Measurements from ENCODE around the gene MARK3. TPM values are rescaled to one million over a fixed set of nuclear protein-coding genes. Genes with fewer than 3 reads are reported as not detected.

MARK3 gene
- total RNA-seq, 2 donors from 2014 or later, result 87.2 to 147 TPM

DNA sequence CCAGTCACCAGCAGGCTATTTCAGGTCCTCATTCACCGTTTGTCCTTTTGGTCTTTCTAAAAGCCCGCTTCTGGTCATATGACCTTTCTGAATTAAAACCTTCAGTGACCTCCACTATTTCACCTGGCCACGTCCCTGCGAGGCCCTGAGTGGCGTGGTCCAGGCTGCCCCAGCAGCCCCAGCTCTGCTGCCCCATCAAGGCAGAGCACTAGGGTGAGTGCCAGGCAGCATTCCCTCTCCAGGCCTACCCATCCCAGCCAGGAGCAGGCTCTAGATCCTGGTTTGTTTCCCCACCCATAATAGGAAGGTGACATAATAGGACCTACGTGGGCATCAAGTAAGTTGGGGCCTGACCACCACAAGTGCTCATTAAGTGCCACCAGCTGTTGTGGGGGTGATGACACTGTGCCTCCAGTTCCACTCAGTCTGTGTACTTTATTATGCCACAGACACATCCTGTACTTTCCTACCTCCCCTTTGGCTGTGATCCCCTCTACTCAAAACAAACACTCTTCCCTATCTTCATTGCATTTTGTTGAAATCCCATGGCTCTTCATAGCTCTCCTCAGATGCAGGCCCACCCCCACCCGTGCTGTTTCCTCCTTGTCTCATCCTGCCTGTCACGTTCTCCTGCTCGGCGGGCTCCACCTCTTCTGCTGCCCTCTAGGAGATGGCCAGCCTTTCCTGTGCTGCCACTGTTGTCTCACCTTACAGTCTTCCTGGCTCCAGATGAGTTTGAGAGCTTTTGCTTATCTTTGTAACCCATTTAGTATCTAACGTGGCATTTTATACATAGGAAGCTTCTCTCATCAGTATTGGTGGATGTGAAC lies 116.0 kb downstream of the MARK3 start:
- ATAC-seq (no peak), DNase-seq (peak in 1 of 4 donors; percentile 9)
- intact Hi-C loops (cut with DNase I), result no loop called here
- Histone ChIP-seq H3K9me3 (no peaks in the 10 kb centered on the region), H3K27ac (no peak overlapping the region), H3K27me3 (no peaks in the 10 kb centered on the region), H3K36me3 (replicated peaks in 1 of 2; ENCODE audit: insufficient read depth in 1 of 2, low read depth in 2 of 2) (peaks cover 0 to 30% of the 10 kb centered on the region in 2 donors), H3K4me3 (no peak overlapping the region), H3K4me1 (peaks cover 11% of the 10 kb centered on the region)
- 81 to 86% methylated on average over 11 of the region's 11 CpGs for WGBS, 2 donors
- TF ChIP-seq, protein P1, sequence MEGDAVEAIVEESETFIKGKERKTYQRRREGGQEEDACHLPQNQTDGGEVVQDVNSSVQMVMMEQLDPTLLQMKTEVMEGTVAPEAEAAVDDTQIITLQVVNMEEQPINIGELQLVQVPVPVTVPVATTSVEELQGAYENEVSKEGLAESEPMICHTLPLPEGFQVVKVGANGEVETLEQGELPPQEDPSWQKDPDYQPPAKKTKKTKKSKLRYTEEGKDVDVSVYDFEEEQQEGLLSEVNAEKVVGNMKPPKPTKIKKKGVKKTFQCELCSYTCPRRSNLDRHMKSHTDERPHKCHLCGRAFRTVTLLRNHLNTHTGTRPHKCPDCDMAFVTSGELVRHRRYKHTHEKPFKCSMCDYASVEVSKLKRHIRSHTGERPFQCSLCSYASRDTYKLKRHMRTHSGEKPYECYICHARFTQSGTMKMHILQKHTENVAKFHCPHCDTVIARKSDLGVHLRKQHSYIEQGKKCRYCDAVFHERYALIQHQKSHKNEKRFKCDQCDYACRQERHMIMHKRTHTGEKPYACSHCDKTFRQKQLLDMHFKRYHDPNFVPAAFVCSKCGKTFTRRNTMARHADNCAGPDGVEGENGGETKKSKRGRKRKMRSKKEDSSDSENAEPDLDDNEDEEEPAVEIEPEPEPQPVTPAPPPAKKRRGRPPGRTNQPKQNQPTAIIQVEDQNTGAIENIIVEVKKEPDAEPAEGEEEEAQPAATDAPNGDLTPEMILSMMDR (IDR thresholded peaks at IDR 0.05), result no peak
- no peak for TF ChIP-seq POLR2A (IDR thresholded peaks at IDR 0.05)

DNA sequence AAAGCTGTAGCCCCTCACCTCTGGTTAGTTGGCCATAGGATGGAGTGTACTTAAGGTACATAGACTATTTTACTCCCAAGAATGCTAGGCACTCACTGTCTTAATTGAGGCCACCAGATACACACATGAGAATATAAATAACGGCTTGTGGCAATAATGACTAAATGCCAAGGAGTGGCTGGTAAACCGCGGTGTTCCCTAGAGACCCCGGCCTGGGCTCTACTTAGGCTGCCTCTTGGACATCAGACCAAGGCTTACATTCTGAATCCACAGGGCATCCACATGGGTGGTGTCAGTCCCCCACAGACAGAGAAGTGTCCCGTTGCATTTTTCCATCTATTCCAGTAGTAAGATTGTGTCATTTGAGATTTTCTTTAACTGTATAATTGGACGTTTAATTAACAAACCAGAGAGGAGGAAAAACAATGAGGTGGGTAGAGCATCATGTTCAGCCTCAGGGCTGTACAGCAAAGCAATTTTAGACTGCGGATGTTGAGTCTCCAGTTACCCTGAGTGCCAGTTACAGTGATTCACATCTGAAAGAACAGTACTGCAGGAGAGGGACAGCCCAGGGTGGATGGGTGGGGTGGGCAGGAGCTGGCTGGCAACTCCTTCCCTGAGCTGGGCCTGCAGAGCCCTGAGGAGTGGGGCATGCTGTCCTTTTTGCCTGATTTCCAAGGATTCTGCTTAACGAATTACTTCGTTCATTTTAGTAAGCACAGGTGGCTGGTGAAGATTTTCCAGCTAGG lies 116.9 kb downstream of the MARK3 start:
- H3K4me3 ChIP-seq, result no peak overlapping the region
- no peak for ATAC-seq
- peaks cover 0 to 30% of the 10 kb centered on the region in 2 donors for H3K36me3 ChIP-seq (replicated peaks in 1 of 2; ENCODE audit: insufficient read depth in 1 of 2, low read depth in 2 of 2)
- no peaks in the 10 kb centered on the region for H3K9me3 ChIP-seq
- H3K27me3 ChIP-seq, result no peaks in the 10 kb centered on the region
- no peak for DNase-seq
- H3K4me1 ChIP-seq, result peaks cover 11% of the 10 kb centered on the region
- WGBS, 2 donors, result 87 to 90% methylated on average over 9 of the region's 9 CpGs
- intact Hi-C loops (cut with DNase I), result no loop called here
- no peak overlapping the region for H3K27ac ChIP-seq
- TF ChIP-seq POLR2A (IDR thresholded peaks at IDR 0.05), result no peak
- TF ChIP-seq, protein P1 (IDR thresholded peaks at IDR 0.05), result no peak

- DNase-seq (no peak), ATAC-seq (no peak)
- 92% methylated on average over 18 of the region's 18 CpGs for WGBS, 2 donors
- peaks cover 11% of the 10 kb centered on the region for H3K4me1 ChIP-seq
- intact Hi-C loops (cut with DNase I), result no loop called here
- no peak overlapping the region for H3K4me3 ChIP-seq
- TF ChIP-seq, protein P1 (IDR thresholded peaks at IDR 0.05), result no peak
- no peak for TF ChIP-seq POLR2A (IDR thresholded peaks at IDR 0.05)
- H3K27ac ChIP-seq, result no peak overlapping the region
- no peaks in the 10 kb centered on the region for H3K9me3 ChIP-seq
- peaks cover 0 to 30% of the 10 kb centered on the region in 2 donors for H3K36me3 ChIP-seq (replicated peaks in 1 of 2; ENCODE audit: insufficient read depth in 1 of 2, low read depth in 2 of 2)
- no peaks in the 10 kb centered on the region for H3K27me3 ChIP-seq
Observed at GRCh38 chr14:103502877-103503276, 117.7 kb downstream of the MARK3 start.

- no peak for TF ChIP-seq POLR2A (IDR thresholded peaks at IDR 0.05)
- TF ChIP-seq, protein P1 (IDR thresholded peaks at IDR 0.05), result no peak
- 91 to 93% methylated on average over 12 of the region's 12 CpGs for WGBS, 2 donors
- H3K27me3 ChIP-seq, result no peaks in the 10 kb centered on the region
- no peak overlapping the region for H3K4me3 ChIP-seq
- no peak for DNase-seq
- intact Hi-C loops (cut with DNase I), result no loop called here
- no peak for ATAC-seq
- peaks cover 0 to 30% of the 10 kb centered on the region in 2 donors for H3K36me3 ChIP-seq (replicated peaks in 1 of 2; ENCODE audit: insufficient read depth in 1 of 2, low read depth in 2 of 2)
- H3K27ac ChIP-seq, result no peak overlapping the region
- H3K9me3 ChIP-seq, result no peaks in the 10 kb centered on the region
- H3K4me1 ChIP-seq, result peaks cover 11% of the 10 kb centered on the region
Observed at GRCh38 chr14:103503296-103503695, 118.1 kb downstream of the MARK3 start.
